HG02970 (cell line): ENCODE results near the gene PHACTR1.
"Not testable (repeated sequence)": the region's sequence is repeated elsewhere in the genome, so short reads cannot be mapped to it uniquely, and the experiment has no call there.

Experiments
- ATAC-seq: cut with Tn5 transposase; IDR thresholded peaks from one replicate; pipeline ENCODE4 v1.9.1; 2021; ENCODE audit warnings: mild to moderate bottlenecking, moderate library complexity, moderate number of reproducible peaks; ENCODE audit not compliant: unreplicated experiment, low FRiP score

Gene PHACTR1

DNA sequence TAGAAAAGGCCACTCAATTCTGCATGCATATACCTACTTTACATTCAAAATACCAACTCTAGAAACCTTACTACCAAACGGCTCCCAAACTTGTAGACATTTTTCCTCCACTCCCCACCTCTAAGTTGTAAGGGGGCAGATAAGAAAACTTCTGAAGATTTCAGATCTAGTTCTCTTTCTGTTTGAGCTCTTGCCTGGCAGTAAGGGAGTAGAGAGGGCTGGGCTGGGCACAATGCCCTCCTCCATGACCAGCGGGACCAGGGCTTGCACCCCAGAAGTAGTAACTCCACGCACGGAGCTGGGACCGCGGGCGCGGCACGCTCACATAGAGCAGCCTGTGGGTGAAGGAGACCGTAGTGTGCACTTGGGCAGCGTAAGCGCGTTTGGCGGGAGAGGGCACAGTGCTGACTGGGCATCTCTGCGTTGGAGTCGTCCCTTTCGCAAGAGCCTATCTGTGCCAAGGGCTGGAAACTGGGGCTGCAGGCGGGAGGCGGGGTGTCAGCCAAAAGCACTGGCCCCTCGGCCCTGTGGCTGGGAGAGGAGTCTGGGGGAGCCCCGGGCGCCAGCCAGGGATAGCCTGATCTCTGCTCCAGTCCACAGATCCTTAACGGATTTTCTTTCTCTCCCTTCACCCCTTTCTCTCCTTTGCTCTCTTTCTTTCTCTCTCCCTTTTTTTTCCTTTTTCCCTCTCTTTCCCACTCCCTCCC lies 32.4 kb downstream of the PHACTR1 start:
- no peak for ATAC-seq

DNA sequence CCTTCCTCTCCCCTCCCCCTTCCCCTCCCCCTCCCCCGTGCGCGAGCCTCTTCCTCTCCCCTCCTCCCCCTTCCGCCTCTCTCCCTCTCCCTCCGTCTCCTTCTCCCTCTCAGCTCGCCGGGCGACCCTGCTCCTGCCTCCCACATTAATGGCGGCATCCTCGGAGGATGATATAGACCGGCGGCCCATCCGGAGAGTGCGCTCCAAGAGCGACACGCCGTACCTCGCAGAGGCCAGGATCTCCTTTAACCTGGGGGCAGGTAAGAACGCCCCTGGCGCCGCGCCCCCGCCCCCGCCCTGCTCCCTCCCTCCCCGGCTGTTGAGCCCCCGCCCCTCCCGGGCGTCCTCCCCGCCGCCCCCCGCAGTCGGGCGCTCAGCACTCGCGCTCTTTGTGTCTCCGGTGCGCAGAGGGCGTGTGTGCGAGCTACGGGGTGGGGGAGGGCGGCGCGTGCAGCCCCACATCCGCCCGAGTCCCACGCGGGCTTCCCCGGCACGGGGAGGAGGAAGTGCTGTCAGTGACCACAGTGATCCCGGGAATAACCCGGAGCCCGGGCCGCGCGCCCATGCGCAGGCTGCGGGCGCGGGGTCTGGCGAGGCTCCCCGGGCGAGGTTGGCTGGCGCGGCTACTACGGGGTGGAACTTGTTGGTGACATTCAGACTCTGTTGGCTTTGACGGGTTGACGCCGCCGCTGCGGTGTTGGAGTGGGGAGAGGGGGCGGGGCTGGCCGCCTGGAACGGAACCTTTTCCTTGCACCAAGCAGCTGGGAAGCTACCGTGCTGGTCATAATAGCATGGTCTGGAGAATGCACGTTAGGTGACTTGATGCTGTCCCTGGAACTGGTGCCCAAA lies 33.2 kb downstream of the PHACTR1 start:
- ATAC-seq, result no peak

- no peak for ATAC-seq
These were observed 33.8 kb downstream of the PHACTR1 start for GRCh38 chr6:12750416-12750815.

- no peak for ATAC-seq
These were observed 35.2 kb downstream of the PHACTR1 start for GRCh38 chr6:12751694-12752325.

DNA sequence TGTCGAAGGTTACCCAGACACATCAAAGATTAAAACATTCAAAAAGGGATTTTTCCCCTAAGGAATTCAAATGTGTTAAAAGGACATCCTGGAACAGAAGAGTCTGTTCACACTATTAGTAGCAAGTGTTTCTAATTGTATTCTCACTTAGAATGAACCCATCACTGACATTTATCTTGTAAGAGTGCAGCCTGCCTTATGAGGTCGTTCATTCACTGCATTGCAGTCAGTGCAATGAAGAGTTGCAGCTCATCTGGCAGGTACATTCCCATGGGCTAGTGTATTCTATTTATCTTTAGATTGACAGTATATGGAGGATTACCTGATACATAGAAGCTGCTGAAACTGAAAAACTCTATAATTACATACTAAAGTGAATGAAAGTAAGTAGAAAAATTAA lies 36.5 kb downstream of the PHACTR1 start:
- ATAC-seq, result no peak

GRCh38 chr6:12760226-12760625 lies 43.7 kb downstream of the PHACTR1 start:
- no peak for ATAC-seq

GRCh38 chr6:12760911-12761310 lies 44.3 kb downstream of the PHACTR1 start:
- ATAC-seq, result no peak

- ATAC-seq, result no peak
These were observed 45.0 kb downstream of the PHACTR1 start for GRCh38 chr6:12761376-12762115.

- not testable (repeated sequence) for ATAC-seq
These were observed 46.3 kb downstream of the PHACTR1 start for GRCh38 chr6:12762731-12763434.

DNA sequence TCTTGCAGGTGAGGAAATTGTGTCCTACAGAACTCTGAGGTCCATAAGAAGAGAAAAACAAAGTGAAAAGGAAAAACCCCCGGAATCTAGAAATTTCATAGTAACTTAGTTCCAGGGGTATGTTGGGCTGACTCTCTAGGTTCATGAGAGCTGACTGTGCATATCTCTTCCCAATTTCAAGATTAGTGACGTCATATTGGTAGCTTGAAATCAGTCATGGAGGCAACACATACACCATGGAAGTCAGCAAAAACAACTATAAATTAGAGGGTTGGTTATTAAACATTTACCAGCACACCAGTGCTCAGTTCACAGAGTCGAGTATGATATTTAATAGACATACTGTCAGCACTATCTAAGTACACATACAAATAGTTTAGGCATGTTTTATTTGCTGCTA lies 49.8 kb downstream of the PHACTR1 start:
- no peak for ATAC-seq

GRCh38 chr6:12767016-12767415 lies 50.4 kb downstream of the PHACTR1 start:
- ATAC-seq, result no peak

DNA sequence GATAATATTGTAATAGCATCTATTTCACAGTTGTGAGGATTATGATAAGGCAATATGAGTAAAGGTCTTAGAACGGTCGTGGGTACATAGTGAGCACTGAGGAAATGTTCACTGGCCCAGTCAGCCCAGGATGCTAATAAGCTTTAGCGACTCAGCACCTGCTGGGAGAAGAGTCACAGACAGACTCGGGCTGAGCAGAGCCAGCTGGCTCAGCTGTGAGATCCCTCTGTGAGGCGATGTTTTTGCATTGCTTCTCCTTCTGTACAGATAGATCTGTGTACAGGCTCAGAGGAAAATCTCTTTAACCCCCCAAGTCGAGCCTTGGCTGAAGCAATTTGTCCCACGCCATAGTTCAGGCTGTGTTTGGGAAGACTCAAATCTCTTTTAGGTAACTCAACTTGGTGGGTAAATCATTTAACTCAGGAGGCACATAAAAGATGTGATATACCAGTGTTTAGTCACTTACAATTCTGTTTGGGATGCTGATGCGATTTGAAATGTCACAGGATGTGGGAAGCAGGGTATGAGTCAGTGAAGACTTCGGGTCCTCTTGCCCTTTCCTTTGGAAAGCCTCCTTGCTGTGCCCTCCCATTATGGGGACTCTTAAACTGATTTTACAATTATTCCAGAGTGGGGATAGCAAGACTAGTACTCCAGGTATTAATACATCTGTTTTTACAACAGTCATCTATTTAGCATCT lies 53.1 kb downstream of the PHACTR1 start:
- no peak for ATAC-seq

- no peak for ATAC-seq
These were observed 55.8 kb downstream of the PHACTR1 start for GRCh38 chr6:12772416-12772815.

DNA sequence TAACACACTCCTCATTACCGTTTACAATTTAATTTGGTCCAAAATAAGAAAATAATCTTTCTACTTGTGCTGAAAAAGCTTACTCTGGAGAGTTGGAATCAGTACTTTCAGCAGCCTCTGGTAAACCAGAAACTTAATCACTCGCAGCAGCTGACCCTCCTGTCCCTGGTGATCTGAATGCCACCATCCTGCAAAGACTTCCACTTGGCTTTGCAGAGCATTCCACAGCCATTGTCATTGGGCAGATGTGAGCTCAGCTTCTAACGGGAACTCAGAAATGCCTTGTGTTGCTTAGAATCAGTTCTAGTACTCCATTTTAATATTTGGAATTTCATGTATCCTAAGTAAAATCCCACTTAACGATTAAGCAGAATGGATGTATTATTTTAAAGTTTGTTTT lies 59.7 kb downstream of the PHACTR1 start:
- ATAC-seq, result no peak

GRCh38 chr6:12779772-12780171 lies 63.2 kb downstream of the PHACTR1 start:
- ATAC-seq, result no peak

- ATAC-seq, result no peak
These were observed 65.6 kb downstream of the PHACTR1 start for GRCh38 chr6:12782136-12782535.

DNA sequence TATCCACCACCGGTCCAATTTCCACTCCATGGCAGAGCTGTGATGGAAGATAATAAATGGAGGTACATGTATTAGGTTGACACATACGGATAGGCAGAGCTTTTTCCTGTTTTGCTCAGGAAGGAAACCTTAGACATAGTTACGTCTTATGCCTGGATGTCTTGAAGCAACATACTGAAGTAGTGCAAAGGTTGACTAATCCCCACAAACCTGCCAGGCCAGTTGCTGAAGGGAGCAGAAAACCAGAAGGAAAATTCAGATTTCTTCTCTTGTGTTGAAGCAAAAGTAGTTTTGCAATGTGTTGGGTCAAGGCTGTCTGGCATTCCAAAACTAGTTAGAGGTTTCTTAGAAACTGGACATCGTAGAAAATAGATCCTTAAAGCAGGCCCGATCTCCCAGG lies 68.7 kb downstream of the PHACTR1 start:
- ATAC-seq, result no peak

GRCh38 chr6:12785921-12786320 lies 69.4 kb downstream of the PHACTR1 start:
- no peak for ATAC-seq

- ATAC-seq, result no peak
These were observed 74.8 kb downstream of the PHACTR1 start for GRCh38 chr6:12791371-12791770.

DNA sequence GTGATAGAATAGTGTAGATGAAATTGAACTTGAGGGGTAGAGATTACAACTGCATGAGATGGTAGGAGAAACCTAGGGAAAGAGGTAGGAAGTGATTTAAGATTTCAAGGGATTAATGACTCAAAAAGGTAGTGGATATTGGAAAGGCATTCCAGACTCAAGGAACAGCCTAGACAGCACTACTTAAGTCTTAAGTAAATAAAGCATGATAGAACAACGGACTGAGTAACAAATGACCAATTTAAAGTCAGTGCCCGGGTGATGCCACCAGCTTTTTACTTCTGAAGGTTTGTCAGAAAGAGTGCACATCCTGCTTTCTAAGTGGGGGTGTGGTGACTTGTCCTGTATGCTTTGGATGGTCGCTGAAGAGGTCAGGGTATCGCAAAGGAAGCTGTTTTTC lies 81.8 kb downstream of the PHACTR1 start:
- ATAC-seq, result no peak
